ENCODE measurements around the gene SCAMP2. TPM values are rescaled to one million over a fixed set of nuclear protein-coding genes. Genes with fewer than 3 reads are reported as not detected.

The SCAMP2 gene
- polyA plus RNA-seq, 1 experiment = 116 TPM

DNA sequence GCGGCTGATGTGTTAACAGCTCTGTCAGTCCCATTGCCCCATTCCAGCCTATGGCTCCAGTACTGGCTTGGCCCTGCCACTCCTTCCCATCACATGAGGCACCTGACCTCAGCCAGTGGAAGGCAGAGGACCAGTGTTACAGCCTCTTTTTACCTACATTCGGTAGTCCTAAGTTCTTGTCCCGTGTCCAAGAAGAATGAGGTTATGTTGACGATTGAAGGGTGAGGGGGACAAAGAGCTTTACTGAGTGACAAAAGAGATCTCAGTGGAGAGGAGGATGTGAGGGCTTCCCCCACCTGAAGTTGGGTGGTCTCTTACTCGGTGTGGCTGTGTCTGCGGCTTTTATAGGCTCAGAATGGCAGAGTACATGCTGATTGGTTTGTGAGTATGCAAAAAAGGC lies 9.4 kb upstream of the SCAMP2 start:
- TF ChIP-seq, protein P1, sequence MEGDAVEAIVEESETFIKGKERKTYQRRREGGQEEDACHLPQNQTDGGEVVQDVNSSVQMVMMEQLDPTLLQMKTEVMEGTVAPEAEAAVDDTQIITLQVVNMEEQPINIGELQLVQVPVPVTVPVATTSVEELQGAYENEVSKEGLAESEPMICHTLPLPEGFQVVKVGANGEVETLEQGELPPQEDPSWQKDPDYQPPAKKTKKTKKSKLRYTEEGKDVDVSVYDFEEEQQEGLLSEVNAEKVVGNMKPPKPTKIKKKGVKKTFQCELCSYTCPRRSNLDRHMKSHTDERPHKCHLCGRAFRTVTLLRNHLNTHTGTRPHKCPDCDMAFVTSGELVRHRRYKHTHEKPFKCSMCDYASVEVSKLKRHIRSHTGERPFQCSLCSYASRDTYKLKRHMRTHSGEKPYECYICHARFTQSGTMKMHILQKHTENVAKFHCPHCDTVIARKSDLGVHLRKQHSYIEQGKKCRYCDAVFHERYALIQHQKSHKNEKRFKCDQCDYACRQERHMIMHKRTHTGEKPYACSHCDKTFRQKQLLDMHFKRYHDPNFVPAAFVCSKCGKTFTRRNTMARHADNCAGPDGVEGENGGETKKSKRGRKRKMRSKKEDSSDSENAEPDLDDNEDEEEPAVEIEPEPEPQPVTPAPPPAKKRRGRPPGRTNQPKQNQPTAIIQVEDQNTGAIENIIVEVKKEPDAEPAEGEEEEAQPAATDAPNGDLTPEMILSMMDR (IDR thresholded peaks at IDR 0.05; ENCODE audit: low read depth, low read length) = no peak
- no peak for DNase-seq (ENCODE audit: low read depth, low spot score)
- no peak overlapping the region for H3K4me3 ChIP-seq (ENCODE audit: low read depth, low read length)
- POLR2A ChIA-PET = no interaction called here
- no peak overlapping the region for H3K27ac ChIP-seq (ENCODE audit: low read depth, low read length)
- CTCF ChIA-PET = interaction anchor here (1.7 to 3.0 kb wide), 2 partner anchors 19 to 20 kb away, joined by 10 to 20 read pairs; no protein-coding TSS in a partner anchor
- no peaks in the 10 kb centered on the region for H3K27me3 ChIP-seq (ENCODE audit: control insufficient read depth, insufficient read depth, low read length)
- peaks cover 9% of the 10 kb centered on the region; the same call in 1 of the 2 replicates for H3K9me3 ChIP-seq (ENCODE audit: control insufficient read depth, insufficient read depth, low read length)

DNA sequence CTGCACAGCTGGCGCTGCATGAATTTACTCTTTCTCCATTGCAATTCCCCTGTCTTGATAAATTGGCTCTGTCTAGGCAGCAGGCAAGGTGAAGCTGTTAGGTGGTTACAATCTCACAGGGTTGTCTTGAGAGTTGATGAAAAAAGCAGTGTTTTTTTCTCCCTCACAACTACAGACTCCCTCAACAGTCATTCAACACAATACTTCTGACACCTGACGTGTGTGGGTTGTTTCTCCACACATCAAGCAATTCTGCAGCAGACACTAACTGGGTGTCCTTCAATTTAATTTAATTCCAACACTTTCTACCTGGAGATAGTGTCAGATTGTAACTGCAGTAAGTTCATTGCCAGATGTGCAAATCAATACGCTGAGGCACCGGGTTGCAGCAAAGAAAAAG lies 5.1 kb upstream of the SCAMP2 start:
- ChIA-PET POLR2A (no interaction called here), CTCF (no interaction called here)
- Histone ChIP-seq H3K4me3 (ENCODE audit: low read depth, low read length) (no peak overlapping the region), H3K27me3 (ENCODE audit: control insufficient read depth, insufficient read depth, low read length) (peaks cover 5% of the 10 kb centered on the region), H3K27ac (ENCODE audit: low read depth, low read length) (no peak overlapping the region), H3K9me3 (ENCODE audit: control insufficient read depth, insufficient read depth, low read length) (peaks cover 9% of the 10 kb centered on the region; the same call in 1 of the 2 replicates)
- TF ChIP-seq, protein P1 (IDR thresholded peaks at IDR 0.05; ENCODE audit: low read depth, low read length) = no peak
- DNase-seq (ENCODE audit: low read depth, low spot score) = no peak

GRCh38 chr15:74873756-74874424 lies 725 bp upstream of the SCAMP2 start:
- Histone ChIP-seq H3K27ac (ENCODE audit: low read depth, low read length) (peak overlapping the region; percentile 39), H3K9me3 (ENCODE audit: control insufficient read depth, insufficient read depth, low read length) (no peaks in the 10 kb centered on the region), H3K27me3 (ENCODE audit: control insufficient read depth, insufficient read depth, low read length) (peaks cover 5% of the 10 kb centered on the region), H3K4me3 (ENCODE audit: low read depth, low read length) (peak overlapping the region; percentile 93)
- ChIA-PET CTCF (interaction anchor here (1.2 to 2.1 kb wide), 2 partner anchors 27 to 28 kb away, joined by 4 to 15 read pairs; no protein-coding TSS in a partner anchor), POLR2A (interaction anchor here (0.6 to 1.4 kb wide), 3 partner anchors 11 to 197 kb away, joined by 4 to 7 read pairs (median 5); no protein-coding TSS in a partner anchor)
- DNase-seq (ENCODE audit: low read depth, low spot score) = no peak
- TF ChIP-seq, protein P1 (IDR thresholded peaks at IDR 0.05; ENCODE audit: low read depth, low read length) = no peak

GRCh38 chr15:74872702-74873035 lies 496 bp downstream of the SCAMP2 start:
- no peak for DNase-seq (ENCODE audit: low read depth, low spot score)
- peak overlapping the region; percentile 93 for H3K4me3 ChIP-seq (ENCODE audit: low read depth, low read length)
- peaks cover 5% of the 10 kb centered on the region for H3K27me3 ChIP-seq (ENCODE audit: control insufficient read depth, insufficient read depth, low read length)
- peak overlapping the region; percentile 95 for H3K27ac ChIP-seq (ENCODE audit: low read depth, low read length)
- H3K9me3 ChIP-seq (ENCODE audit: control insufficient read depth, insufficient read depth, low read length) = no peaks in the 10 kb centered on the region
- ChIA-PET CTCF (interaction anchor here (1.2 kb wide), 1 partner anchor 29 kb away, joined by 4 read pairs; no protein-coding TSS in a partner anchor), POLR2A (interaction anchor here (1.4 kb wide), 1 partner anchor 12 kb away, joined by 5 read pairs; no protein-coding TSS in a partner anchor)
- TF ChIP-seq, protein P1 (IDR thresholded peaks at IDR 0.05; ENCODE audit: low read depth, low read length) = no peak

All from AG04450 (cell line).